ENCODE data around the gene PSME3.

DNA sequence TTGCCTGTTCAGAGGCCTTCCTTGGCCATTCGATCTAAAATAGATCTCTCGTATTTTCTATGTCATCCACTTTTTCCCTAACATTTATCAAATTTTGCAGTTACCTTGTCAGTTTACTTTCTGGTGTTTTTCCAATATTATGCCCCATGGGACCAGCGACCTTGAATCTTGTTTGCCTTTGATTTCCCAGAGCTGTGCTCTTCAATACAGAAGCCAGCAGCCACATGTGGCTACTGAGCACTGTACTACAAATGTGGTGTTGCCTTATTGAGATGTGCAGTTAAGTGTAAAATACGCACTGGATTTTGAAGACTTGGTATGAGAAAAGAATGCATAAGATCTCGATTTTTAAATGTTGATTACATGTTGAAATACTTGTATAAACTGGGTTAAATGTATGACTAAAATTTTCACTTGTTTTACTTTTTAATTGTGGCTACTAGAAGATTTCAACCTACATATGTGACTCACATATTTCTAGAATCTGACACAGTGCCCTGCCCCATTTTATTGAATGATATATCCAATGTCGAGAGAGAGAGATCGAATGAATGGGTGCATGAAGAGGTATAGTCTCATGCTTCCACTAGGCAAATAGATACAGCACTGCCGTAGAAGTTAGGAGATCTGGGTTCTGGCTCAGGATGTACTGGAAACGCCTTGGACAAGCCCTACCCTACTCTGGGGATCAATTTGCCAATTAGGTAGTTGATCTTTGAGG, 824 bp upstream of the PSME3 start:
- TF ChIP-seq, protein P1, sequence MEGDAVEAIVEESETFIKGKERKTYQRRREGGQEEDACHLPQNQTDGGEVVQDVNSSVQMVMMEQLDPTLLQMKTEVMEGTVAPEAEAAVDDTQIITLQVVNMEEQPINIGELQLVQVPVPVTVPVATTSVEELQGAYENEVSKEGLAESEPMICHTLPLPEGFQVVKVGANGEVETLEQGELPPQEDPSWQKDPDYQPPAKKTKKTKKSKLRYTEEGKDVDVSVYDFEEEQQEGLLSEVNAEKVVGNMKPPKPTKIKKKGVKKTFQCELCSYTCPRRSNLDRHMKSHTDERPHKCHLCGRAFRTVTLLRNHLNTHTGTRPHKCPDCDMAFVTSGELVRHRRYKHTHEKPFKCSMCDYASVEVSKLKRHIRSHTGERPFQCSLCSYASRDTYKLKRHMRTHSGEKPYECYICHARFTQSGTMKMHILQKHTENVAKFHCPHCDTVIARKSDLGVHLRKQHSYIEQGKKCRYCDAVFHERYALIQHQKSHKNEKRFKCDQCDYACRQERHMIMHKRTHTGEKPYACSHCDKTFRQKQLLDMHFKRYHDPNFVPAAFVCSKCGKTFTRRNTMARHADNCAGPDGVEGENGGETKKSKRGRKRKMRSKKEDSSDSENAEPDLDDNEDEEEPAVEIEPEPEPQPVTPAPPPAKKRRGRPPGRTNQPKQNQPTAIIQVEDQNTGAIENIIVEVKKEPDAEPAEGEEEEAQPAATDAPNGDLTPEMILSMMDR (tag by site-specific recombination; IDR thresholded peaks at IDR 0.05): no peak
- TF ChIP-seq, protein P2, sequence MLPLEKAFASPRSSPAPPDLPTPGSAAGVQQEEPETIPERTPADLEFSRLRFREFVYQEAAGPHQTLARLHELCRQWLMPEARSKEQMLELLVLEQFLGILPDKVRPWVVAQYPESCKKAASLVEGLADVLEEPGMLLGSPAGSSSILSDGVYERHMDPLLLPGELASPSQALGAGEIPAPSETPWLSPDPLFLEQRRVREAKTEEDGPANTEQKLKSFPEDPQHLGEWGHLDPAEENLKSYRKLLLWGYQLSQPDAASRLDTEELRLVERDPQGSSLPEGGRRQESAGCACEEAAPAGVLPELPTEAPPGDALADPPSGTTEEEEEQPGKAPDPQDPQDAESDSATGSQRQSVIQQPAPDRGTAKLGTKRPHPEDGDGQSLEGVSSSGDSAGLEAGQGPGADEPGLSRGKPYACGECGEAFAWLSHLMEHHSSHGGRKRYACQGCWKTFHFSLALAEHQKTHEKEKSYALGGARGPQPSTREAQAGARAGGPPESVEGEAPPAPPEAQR (tag by site-specific recombination; IDR thresholded peaks at IDR 0.05): no peak
